GM18505 (cell line): ENCODE measurements around the gene TRIM36.

Source experiments
- ATAC-seq: cut with Tn5 transposase; IDR thresholded peaks from one replicate; pipeline ENCODE4 v1.9.1; 2021; ENCODE audit not compliant: unreplicated experiment
- POLR2A ChIP-seq: IDR thresholded peaks from 4 replicates; pipeline ENCODE4 v1.6.1; 2011; ENCODE audit warnings: borderline replicate concordance; ENCODE audit not compliant: insufficient read depth, insufficient read length; ENCODE audit errors: extremely low read depth

Gene TRIM36

DNA sequence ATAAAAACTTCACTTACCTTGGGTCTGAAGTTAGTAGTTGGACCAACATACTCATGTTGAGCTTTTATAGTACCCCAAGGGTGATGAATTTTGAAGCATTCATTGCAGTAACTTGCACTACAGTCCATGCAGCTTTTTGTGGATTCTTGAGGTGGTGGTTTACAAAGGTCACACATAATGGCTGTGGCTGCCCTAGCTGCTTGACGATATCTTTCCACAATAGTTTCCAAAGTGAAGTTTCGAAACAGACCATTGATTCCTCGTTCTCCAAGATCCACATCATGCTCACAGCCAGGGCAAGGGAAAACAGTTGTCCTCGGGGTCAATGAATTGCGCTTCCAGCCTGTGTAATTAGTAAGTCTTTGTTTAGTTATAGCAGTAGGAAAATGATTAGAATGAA lies 22.7 kb downstream of the TRIM36 start:
- no peak for ATAC-seq

DNA sequence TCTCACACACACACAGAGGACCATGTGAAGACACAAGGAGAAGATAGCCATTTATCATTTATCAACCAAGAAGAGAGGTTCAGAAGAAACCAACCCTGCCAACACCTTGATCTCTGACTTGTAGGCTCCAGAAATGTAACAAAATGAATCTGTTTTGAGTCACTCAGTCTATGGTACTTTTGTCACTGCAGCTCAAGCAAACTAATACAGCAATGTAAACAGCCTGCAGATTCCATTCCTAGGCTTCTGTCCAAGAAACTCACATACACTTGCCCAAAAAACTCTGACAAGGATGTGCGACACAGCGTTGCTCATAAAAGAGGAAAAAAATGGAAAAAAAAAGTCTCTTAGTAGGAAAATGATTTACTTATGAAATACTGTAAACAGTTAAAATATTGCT lies 33.4 kb downstream of the TRIM36 start:
- TF ChIP-seq POLR2A = no peak
- ATAC-seq = no peak

More for the DNA sequence above, 22.7 kb downstream of the TRIM36 start:
- TF ChIP-seq POLR2A = no peak

DNA sequence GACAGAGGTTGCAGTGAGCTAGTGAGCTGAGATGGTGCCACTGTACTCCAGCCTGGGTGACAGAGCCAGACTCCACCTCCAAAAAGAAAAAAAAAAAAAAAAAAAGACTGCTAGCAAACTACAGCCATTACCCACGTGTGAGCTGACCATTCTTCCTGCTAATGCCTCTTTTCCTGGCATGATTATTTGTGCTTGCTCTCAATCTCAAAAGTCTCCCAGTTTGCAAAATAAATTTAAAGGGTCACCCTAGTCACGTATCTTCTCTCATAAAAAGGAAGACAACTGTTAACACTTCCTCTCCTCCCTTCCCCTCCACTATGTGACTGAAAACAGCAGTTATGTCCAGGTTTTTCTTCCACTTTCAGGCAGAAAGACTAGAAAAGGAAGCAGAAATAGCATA lies 37.2 kb downstream of the TRIM36 start:
- ATAC-seq = peak; percentile 55
- TF ChIP-seq POLR2A = no peak

DNA sequence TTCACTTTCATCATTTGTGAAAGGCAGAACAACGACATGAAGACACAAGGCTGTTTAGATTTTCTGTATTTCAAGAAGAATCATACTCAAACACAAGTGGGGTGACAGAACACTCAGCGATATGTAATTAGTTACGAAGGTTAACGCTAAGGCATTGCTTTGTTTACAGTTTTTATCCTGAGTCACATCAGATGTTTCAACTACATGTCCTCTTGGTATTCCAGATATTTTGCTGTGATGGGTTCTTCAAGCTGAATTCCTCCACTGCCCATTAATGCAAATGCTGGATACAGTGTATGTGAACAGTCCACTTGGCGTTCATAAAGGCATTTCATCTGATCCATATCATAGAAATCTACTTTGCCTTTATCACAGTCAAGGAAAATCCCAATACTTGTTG lies 43.4 kb downstream of the TRIM36 start:
- no peak for ATAC-seq
- TF ChIP-seq POLR2A = no peak

GRCh38 chr5:115124741-115125140 lies 45.0 kb downstream of the TRIM36 start:
- ATAC-seq = no peak
- no peak for TF ChIP-seq POLR2A

DNA sequence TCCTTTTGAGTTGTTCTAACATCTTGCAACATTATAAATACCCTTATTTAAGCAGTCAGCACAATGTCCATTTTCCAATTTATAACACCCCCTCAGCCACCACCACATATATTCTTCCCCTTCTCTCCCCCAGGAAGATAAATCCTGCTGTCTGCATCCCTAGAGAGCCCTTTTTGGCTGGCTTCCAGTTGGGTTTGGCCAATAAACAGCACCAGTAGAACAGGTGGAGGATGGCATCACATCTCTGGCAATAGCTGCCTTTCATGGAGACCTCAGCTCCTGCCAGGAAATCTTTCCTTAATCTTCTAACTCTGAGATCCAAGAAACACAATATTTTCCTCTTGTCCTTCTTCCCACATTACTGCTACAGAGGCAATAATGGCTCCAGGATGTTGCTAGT lies 53.7 kb downstream of the TRIM36 start:
- no peak for ATAC-seq
- TF ChIP-seq POLR2A = no peak

DNA sequence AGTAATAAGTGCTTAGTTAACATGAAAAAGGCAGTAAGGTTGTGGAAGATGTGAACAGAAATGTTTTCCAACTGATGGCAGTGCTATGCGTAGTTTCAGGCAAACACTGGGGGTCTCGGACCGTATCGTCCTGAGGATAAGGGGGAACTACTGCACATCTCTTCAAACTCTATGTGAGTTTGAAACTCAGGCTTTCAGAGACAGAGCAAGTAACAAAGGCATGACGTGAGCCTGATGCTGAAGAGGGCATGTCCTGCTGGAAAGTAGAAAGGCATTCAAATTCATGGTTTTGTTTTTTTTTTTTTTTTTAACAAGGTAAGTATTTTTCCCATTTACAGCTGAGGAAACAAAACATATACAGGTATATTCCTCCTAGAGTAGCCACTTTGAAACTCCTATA lies 59.9 kb downstream of the TRIM36 start:
- no peak for TF ChIP-seq POLR2A
- no peak for ATAC-seq

- no peak for ATAC-seq
- no peak for TF ChIP-seq POLR2A
Observed at GRCh38 chr5:115109356-115109755, 60.4 kb downstream of the TRIM36 start.

DNA sequence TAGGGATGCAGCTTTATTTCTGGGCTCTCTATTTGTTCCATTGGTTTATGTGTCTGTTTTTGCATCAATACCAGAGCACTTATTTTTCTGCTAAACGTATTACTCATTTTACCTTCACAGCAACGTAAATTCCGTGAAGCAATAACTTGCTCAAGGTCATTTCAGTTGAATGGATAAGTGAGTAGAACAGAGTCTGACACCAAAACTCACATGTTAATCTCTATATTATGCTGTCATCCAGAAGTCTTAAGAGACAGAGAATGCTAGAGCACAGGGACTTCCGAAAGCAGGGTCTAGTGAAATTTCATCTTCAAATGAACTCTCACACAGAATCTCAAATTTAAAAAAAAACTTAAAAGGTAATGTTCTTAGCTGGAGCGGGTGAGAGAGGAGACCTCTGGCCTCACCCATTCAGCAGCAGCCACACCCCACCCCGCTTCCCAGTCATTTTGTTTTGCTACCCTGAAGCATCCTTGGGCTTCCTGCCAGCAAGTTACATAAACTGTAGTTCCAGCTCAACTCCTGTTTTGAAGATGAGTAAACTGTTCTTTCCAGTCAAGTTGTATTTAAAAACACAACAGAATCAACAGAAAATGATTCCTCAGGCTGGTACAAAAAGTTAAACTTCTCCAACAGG lies 69.3 kb downstream of the TRIM36 start:
- TF ChIP-seq POLR2A = no peak

DNA sequence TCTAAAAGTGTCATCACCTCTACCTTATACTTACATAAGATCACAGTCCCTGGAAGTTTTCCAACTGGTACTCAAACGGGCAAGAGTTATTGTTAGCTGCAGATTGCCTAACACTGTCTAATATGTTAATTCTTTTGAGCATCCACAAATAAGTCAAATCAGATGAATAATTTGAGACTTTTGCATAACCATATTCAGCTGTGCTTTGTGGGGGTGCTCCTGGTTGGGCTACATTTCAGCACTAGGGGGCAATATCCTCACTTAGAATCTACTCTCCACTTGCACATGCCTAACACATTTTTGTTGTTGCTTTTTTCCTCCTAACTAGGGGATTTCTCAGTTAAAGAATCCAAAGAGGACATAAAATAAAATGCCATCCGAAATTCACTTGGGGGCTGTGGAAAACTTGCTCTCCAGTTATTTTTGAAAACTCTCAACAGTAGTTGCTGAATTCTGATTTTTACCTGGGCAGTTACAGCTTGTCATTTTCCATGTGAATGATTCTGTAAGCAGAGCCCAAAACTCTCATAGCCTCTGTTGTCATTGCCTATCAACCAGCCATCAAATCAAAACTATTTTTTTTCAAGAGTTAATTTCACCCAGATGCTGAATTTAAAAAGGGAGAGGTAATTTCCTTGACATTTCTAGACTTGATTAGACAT lies 71.5 kb downstream of the TRIM36 start:
- ATAC-seq = peak; percentile 85
- TF ChIP-seq POLR2A = no peak

More for the DNA sequence above, 69.3 kb downstream of the TRIM36 start:
- no peak for ATAC-seq

DNA sequence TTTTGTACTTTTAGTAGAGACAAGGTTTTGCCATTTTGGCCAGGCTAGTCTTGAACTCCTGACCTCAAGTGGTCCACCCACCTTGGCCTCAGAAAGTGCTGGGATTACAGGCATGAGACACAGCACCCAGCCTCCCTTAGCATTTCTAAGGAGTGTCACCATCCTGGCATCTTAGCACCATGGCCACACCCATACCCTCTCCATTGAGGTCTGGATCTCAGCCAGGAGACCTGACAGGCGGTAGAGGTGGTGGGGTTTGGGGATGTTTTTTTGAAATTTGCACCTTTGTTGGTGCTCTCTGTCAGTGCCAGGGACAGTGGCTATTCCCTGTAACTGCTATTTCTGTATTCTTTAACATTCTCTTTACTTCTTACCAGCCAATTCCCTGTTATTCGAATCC lies 72.5 kb downstream of the TRIM36 start:
- no peak for ATAC-seq

DNA sequence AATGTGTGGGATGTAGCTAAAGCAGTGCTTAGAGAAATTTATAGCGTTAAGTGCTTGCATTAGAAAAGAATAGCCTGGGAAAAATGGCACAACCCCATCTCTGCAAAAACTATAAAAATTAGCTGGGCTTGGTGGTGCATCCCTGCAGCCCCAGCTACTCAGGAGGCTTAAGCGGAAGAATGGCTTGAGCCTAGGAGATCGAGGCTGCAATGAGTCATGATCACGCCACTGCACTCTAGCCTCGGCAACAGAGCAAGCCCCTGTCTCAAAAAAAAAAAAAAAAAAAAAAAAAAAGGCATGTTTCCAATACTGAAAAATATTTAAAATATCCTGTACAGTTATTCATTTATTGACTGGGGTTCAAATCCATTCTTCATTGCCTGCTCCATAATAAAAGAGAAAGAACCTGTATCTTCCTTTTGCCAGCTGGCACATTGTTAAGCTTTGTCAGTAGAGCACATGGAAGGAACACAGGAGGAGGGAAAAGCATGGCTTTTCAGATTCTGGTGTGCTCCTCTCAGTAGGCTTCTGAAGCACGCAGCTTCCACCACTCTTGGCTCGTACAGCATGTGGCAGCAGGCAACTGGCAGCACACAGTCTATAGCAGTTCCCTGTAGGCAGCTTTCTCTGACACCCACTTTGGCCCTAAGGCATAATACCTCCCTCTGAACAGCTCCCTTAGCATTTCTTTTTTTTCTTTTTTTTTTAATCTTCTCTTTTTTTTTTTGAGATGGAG lies 73.5 kb downstream of the TRIM36 start:
- no peak for TF ChIP-seq POLR2A

More for the DNA sequence above, 72.5 kb downstream of the TRIM36 start:
- no peak for TF ChIP-seq POLR2A

DNA sequence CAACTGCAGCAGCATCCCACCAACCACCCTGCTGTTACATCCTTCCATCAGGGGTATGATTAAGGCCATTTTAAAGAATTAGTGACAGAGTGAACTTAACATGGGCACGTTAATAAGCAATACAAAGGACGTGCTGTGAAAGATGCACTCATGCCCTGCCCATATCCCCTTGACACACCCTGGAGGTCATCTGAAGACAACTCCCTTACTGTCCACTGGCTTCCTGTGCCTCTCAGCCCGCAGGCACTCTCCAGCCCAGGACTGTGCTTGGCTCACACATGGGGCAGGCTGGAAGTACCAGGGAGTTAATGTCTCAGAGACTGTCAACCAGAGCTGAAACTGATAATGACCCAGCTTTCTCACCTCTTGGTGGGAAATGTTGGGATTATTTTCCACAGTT lies 81.8 kb downstream of the TRIM36 start:
- no peak for ATAC-seq
- TF ChIP-seq POLR2A = no peak

More for the DNA sequence above, 73.5 kb downstream of the TRIM36 start:
- no peak for ATAC-seq

GRCh38 chr5:115086473-115086872 lies 83.2 kb downstream of the TRIM36 start:
- no peak for TF ChIP-seq POLR2A

More at GRCh38 chr5:115086473-115086872, 83.2 kb downstream of the TRIM36 start:
- no peak for ATAC-seq
